GM21447 (cell line): ENCODE results near the gene MAF.
A peak's percentile ranks its signal among the peaks of the same experiment; 100 is the strongest.

ENCODE experiments used
- ATAC-seq: cut with Tn5 transposase; IDR thresholded peaks from one replicate; pipeline ENCODE4 v1.9.1; 2021; ENCODE audit not compliant: unreplicated experiment

The MAF gene

DNA sequence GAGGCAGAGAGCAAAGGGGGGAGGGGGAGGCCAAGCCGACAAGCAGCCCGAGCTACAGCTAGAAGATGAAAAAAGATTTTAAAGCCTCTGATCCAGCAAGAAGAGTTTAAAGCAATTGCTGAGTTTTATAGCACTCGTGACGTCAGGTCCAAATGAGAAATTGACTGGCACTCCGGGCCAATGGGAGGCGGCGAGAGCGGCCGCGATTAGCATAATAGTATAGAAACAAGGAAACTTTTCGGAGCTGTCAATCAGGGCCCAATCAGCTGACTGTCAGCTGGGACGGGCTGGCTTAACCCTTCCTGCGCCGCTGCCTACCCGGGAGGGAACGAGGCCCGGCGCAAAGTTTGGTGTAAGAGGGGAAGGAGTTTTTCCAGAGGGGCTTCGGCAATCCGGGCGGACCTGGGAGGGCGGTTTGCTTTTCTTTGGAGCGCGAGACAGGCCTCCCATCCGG is at the start of gene MAF:
TSS of gene MAF (minus strand) at position 100 of the 454 bp plus-strand sequence. CDS start 835 bp downstream, outside the sequence.
- ATAC-seq: no peak

DNA sequence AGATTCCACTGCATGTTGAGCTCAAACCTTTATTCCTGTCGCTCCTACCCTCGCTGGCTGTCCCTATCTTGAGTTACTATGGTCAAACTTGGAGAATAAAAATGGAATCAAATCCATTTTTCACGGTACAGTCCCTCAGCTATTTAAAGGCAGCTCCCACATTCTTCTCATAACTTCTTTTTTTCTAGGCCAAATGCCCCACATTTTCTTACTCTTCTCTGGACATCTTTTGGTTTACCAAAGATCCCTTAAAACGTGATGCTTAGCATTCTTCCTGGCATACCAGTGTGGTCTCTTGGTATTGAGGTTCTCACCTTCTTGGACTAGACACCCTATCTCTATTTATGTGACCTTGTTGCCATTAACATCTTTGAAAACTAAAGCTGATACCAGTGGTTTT is 48.3 kb upstream of the MAF start:
- ATAC-seq: no peak

DNA sequence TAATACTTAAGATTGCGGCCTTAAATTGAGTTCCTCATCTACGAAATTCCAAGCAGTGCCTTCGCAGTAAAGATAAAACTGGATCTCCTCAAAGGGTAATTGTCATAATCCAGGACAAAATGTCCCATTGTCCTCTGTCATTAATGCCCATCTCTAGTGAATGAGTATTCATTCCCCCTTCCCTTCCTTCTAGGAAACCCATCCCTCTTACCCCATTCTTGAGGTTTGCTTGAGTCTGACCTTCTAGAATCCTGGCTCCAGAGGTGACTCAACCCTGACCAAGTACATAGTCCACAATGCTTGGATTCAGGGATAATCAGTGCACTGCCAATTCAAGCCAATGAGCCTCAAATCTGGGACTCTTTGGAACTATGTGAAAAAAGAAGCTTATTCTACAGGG is 47.0 kb upstream of the MAF start:
- no peak for ATAC-seq

DNA sequence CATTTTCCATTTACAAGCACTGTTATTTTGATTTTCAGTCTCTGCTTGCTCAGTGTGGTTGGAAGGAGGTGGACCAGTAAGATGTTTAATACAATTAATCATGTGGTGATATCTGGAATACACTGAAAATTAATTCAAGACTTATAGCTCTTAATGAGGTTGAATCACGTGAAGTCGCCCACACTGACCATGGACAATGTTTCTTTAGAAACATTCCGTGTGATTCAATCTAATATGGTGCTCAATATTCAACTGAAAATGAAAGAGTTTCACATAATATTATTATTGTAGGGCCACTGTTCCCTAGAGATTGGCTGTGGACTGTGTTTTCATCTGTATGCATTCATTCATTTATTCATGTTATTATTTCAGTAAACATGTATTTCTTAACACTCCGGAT is 45.2 kb upstream of the MAF start:
- ATAC-seq: no peak

DNA sequence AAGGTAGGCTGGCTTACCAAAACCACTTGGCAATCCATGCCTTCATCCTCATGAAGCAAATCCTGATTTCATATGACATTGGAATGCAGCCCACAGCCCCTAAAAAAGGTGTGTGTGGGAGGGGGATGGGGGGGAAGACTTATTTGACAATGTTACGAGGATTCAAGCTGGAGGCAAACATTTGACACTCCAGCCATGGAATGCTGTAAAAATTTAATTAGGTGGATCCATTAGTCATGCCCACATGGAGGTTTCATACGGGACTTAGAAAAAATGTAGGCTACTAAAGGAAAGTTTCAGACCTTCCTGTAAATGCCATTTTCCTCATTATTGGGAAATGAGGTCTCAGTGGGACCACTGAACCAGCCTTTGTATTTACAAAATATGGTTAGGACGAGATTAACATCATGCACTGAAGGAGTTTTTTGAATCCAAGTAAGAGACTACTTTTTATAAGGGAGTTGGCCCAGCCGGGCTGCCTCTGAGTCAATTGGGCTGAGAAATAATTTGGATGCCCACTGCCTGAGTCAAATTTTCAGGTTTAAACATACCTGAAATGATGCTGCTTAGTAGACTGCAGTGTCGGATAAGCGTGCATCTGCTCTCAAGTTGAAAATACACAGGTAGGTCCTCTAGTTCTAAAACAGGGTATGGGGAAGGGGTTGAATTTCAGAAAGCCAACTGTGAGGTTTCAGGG is 44.6 kb upstream of the MAF start:
- ATAC-seq: no peak

DNA sequence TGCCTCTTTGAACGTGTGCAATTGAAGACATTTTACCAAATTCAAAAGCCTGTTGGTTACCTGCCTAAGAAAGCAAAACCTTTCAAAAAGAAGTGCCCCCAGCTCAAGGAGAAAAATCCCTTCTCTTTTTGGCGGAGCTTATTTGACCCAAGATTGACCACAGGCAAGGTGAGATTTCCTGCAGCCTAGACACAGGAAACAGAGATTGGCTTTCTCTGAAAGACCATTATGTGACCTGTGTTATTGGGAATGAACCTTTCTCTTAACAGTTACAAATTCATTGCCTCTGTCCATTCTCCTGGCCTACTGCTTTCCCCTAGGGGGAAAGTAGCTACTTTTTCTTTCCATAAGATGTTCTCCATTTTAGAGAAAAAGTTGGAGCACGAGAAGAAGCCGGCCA is 42.1 kb upstream of the MAF start:
- ATAC-seq: no peak

DNA sequence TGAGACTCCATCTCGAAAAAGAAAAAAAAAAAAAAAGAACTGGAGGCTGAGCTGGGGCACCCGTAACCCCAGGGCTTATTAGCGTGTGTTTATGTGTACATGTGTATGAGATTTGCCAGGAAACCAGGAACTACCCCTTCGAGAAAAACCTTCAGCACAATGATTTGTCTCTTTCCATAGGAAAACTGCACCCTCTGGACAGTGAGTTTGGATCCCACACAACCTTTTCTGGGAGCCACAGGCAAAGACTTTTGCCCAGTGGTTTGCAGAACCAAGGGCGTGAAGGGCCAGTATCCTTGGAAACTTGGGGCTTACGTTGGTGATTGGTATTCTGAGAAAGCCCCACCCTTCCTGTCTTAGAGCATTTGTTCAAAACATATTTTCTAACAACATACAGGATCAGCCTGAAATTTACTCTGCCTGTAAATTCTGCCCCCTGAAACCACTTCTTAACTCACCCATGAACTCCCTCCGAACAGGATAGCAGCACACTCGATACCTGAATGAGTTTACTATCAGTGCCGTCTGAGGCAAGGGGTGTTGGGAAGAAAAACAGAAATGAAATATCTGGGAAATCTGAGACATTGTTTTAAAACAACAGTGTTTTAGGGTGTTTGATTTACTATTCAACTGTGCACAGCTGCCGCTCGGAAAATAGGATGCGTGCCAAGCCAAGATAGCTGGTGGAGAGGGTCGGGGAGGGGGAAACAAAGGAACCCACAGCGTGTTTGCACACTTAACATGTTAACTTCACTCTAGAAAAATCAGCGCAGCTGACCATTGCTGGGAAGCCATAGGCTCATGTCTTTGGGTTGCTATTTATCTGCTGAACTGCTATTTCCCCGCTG is 40.2 kb upstream of the MAF start:
- ATAC-seq: no peak

DNA sequence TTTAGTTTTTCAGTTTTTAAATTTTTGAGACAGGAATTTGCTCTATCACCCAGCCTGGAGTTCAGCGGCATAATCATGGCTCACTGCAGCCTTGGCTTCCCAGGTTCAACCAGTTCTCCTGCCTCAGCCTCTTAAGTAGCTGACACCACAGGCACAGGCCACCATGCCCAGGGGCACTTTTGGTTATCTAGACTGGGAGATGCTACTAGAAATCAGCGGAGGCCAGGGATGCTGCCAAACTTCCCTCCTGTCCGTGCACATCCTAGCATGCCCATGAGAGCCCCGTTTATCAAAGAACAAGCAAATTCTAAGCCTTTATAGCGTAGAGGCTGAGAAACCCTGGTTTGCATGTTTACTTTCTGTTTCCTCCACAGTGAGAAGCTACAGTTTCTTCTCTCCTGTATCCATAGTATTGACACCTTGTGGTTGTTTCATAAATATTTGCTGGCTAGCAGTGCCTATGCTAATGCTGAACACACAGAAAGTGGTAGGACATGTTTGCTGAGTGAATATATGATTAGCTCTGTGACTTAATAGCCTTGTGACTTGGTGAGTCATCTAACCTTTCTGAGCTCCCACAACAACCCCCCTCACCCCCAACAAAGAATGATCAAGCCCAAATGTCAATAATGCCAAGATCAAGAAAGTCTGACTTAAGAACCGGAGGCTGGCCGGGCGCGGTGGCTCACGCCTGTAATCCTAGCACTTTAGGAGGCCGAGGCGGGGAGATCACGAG is 39.2 kb upstream of the MAF start:
- ATAC-seq: no peak

DNA sequence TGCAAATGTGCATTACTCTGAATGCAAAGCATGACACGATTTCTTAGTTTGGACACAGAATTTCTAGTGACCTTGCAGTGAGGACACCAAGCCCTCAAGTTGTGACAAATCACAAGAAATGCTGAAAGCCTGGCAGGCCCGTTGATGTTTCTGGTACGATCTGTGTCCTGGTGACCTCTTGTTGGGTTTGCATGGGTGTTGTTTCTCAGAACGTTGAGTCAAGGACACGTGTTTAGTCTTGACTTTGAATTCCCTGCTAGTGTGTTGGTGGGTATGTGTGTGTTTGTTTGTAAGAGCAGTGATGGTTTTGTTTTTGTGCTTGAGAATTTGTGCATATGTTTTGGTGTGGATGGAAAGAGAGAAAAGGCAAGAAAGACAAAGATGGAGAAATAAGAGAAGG is 37.8 kb upstream of the MAF start:
- ATAC-seq: no peak

DNA sequence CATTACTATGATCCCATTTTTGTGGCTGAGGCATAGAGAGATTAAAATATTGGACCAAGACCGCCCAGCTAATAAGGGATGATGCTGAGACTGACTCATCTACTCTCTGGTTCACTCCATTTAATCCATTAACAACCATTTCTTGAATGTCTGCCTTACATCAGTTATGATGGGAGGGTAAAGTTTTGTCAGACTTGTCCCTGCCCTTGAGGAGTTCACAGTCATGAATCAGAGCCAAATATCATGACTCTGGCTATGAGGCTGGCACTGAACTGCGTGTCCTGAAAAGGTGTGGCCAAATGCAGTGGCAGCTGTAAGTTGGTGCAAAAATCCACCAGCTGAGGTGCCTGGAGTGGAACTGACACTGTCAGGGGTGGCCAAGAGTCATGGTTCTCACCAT is 35.0 kb upstream of the MAF start:
- ATAC-seq: no peak

DNA sequence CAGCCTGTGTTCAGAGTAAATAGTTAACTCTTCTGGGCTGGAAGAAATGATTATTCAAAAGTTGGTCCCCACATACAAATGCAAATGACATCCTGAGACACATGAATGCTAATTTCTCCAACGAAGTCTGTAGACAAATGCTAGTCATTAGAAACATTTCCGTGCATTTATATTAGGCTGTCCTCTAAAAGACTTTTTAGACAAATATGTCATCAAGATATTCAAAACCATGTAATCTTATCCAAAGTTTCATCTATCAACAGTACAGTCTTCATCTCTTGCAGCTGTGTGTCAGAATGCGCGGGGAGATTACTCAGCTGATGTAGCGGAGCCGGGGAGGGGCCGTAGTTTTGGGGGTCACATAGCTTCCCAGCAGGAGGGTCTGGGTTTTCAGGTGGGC is 33.8 kb upstream of the MAF start:
- no peak for ATAC-seq

DNA sequence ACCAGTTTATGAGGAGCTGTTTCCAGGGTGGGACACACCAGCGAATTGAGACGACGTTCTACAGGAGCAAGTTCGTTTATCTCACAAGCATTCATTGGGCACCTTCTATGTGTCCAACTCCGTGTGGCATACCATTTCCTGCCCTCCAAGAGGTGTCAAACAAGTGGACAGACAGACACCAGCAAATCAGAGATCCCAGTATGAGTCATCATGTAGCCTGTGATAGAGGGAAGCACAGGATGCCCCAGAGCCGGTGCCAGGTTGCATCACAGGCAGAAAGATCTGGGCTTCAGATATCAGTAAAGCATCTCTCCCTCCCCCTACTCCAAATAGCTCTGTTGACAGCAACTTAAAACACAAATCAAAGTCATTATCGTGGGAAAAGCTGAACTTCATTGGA is 31.8 kb upstream of the MAF start:
- no peak for ATAC-seq

DNA sequence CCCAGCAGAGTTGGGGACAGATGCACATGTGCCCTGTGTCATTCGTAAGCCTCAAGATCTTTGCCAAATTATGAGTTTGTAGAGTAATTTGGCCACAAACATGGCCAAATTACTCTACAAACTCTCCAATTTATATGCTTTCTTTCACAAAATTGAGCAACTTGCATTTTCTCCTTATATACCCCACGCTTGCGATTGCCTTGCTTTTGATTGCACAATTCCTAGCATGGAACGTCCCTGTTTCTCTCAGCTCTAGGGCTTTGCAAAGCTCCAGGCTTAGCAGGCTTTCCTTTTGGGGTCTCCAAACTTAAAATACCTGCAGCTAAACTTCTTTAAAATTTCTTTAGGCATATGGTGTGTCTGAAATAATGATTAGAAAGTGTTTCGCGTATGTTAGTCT is 28.5 kb upstream of the MAF start:
- ATAC-seq: no peak

DNA sequence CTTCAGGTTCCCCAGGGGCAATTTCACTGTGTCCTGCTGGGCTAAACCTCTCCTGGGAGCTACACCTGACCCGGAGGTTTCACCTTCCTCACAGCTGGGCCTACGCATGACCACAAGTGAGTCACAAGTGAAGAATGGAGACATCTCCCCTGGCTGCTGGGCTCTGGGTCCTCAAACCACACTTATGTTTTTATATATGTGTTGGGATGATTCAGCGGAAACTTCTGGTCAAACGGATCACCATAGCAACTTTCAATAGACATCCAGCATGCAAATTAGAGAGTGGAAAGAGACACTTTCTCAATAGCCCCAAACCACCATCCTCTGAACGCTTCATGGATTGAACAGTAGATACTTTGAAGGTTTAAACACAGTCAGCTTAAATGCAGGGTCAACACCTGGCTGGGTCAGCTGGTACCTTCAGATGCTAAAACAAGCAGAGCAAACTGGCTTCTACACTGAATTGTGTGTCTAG is 28.0 kb upstream of the MAF start:
- ATAC-seq: peak; percentile 86

DNA sequence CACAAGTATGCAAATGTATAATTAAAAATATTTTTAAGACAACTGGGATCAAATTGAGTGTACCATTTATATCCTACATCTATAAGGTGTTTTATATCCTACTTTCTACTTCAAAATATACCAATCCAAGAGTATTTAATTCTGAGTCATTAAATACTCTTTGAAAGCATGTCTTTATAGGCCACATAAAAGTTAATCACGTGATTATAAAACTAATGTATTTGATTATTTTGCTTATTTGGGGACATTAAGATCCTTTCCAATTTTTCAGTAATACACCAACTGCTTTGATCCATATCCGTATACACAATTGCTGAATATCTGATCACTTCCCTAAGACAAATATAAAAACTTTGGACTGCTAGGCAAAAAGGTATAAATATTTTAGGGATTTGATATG is 26.6 kb upstream of the MAF start:
- no peak for ATAC-seq

DNA sequence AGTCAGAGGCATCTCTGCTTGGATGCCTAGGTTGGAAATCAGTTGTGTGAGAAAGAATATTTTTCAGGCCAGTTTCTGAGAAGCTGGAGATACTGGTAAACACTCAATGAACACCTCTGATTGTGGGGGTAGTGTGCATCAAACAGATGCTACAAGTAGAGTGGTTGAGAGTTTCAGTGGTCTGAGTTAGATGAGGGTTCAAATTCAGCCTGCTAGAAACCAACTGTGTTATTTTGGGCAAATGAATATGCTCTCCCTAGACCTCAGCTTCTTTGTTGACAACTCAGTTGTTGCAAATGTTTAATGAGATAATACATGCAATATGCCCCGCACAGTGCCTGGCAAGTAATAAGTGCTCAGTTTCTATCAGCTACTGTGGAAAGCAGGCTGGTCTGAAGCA is 25.2 kb upstream of the MAF start:
- no peak for ATAC-seq

DNA sequence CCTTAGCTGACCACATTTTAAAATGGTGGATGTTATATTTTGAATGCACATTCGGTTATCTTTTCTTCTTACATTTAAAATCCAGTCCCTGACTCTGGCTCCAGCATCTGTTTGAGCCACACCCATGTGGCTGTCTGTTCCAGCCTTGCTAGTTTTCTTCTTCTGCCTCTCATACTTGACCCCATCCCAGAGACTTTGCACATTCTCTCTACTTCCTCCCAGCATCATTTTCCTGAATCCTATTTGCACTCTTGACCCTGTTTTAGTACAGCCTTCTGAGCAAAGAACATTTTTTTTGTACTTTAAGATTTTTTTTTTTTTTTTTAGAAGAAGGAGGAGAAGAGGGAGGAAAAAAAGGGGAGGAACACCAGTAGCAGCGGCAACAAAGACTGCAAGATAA is 23.3 kb upstream of the MAF start:
- ATAC-seq: no peak

DNA sequence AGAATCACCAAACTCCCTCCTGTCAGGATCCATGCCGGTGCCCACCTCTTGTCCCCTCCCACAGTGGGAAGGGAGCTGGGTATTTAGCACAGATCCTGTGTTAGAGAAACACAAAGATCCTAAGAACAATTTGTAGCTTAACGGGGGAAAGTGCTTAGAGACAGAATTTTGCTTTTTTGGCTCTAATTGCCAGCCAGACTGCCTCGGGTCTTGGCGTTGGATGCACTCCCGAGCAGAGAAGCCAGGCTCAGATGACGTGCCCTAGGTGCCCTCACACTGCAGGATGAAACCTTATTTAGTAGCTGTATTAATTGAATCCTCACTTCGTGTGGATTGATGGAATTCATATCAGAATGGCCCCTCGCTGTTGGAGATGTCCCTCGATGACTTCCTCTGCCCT is 22.5 kb upstream of the MAF start:
- ATAC-seq: no peak

DNA sequence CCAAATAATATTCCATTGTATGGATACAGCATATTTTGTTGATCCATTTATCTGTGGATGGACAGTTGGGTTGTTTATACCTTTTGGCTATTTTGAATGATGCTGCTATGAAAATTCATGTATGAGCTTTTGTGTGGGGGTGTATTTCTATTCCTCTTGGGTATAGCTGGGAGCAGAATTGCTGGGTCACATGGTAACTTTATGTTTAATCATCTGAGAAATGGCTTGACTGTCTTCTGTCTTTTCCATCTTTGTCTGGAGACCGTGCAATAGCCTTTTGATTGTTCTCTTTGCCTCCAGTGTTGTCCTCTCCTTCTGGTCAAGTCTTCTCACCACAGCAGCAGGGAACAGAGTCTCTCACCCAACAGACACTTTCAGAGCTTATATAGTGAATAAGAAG is 20.5 kb upstream of the MAF start:
- no peak for ATAC-seq

DNA sequence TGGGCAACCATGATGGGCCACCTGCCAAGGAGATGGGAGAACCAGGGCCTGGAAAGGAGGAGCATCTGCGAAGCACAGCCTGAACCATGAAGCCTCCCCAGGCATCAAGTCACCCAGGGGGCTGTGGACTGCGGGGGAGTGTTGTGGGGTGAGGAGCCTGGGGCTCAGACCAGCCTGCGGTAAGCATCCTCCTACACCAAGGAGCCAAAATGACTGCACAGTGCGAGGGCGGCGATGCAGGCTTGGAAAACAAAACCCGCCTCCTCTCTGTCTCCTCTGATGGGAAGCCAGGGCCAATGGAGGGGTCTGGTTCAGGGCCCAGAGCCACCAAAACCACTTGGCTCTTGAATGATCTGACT is 18.1 kb upstream of the MAF start:
- ATAC-seq: no peak

DNA sequence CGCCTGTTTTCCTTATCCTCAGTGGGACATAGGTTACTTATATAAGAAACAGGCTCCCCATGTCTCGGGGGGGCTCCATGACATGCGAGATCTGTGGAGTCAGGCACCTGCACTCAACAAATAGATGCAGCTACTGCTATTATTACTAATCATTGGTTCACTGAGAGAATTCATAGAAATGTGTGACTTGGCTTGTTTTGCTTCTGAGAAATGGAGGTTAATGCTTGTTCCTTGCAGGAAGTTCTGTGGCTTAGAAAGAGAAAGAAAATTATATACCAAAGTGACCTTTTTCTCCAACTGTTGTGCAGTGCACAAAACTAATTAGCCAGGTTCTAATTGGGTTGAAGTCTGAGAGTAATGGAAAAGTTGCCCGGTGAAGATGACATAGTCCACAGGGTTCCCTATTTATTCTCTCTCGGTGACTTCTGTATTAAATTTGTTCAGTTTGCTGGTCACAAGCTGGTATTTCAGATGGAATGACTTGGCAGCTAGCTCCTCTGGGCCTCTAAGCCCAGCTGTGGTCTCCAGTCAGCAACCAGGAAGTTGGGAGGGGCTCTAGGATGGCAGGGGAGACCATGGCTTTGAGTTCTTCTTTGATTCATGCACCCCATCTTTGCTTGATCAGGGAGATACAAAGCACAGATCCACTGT is 17.6 kb upstream of the MAF start:
- no peak for ATAC-seq
